GM18907 (cell line): ENCODE results near the gene TRAF4.

Experiments
- ATAC-seq: cut with Tn5 transposase; IDR thresholded peaks from one replicate; pipeline ENCODE4 v1.9.1; 2021; ENCODE audit warnings: mild to moderate bottlenecking, moderate library complexity; ENCODE audit not compliant: unreplicated experiment

The TRAF4 gene

DNA sequence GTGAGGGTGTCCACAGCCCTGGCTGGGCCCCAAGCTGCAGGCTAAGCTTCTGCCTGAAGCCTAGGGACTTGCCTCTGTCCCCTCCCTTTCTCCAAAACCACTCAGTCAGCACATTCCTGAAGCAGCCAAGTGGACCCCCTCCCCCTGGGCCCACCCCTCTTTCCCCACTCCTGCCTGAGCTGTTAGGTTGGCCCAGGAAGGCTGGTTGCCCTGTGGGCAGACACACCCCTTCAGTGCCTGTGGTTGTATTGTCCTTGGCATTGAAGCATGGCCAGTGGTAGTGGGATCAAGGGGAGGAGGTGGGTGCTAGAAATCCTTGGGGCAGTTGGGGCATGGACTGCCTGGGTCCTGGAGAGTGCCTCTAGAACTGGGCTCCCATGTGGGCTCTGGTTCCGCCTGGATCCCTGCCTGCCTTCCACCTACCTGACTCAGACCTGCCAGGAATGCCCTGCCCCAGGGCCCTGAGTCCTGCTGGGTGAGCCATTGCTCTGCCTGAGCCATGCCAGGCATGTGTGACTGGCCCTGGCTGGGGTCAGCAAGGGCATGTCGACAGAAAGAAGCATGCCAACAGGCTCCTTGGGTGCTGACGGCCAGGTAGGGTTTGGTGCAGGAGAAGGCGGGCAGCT lies 2.1 kb downstream of the TRAF4 start:
- ATAC-seq, result no peak

DNA sequence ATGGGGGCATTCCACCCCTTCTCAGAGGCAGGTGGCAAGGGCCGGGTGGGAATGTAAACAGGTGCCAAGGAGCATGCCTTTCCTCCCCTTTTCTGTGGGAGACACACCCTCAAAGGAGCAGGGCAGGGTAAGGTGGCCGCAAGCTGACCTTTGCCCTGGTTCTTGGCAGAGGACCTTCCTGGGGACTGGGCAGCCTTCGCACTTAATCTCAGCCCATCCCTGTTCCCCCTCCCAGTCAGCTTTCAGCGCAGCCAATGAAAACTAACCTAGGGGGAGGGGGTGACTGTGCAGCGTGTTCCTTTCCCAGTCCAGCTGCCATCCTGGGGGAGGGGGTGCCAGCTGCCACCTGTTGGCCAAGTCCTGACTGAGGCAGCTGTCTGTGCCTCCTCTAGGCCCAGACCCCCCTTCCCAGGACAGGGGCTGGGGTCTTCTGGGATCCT lies 2.8 kb downstream of the TRAF4 start:
- no peak for ATAC-seq

DNA sequence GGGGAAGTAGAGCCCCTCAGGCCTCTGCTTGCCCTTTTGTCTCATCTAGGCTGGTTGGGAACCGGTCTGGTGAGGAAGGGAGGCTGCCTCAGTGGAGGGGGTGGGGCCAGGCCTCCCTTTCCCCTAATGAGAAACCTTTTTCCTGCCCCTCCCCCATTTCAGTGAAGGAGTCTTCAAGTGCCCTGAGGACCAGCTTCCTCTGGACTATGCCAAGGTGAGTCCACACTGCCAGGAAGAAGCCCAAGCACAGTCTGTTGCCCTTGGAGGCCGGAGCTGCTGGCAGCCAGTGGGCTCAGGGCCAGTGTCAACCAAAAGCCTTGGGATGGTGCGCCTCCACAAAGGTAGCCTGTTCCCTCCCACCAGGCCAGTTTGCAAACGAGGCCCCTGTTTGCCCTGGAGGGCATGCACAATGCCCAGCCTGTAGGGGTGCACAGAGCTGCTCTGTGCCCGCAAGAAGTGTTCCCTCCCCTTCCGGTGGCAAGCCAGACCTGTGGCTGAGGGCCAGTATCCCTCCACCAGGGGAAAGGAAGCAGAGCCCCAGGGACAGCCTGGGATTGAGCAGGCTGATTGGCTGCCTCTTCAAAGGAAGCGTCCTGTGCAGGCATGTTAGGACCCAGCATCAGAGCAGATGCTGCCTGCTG lies 3.4 kb downstream of the TRAF4 start:
- no peak for ATAC-seq

DNA sequence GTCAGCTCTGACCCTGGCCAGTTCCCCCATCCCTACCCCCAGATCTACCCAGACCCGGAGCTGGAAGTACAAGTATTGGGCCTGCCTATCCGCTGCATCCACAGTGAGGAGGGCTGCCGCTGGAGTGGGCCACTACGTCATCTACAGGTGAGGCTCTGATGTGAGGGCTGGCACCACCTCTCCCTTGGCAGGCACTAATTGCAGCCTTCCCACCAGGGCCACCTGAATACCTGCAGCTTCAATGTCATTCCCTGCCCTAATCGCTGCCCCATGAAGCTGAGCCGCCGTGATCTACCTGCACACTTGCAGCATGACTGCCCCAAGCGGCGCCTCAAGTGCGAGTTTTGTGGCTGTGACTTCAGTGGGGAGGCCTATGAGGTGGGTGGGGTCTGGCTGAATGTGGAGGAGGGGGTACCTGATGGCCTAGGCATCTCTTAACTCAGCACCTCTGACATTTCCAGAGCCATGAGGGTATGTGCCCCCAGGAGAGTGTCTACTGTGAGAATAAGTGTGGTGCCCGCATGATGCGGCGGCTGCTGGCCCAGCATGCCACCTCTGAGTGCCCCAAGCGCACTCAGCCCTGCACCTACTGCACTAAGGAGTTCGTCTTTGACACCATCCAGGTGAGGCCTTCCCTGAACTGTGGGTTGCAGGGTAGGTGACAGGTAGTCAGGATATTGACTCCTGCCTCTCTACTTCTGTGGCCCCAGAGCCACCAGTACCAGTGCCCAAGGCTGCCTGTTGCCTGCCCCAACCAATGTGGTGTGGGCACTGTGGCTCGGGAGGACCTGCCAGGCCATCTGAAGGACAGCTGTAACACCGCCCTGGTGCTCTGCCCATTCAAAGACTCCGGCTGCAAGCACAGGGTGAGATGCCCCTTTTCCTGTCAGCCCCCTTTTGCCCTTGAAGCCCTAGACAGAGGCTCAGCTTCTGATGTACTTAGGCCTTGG lies 4.3 kb downstream of the TRAF4 start:
- ATAC-seq, result no peak

DNA sequence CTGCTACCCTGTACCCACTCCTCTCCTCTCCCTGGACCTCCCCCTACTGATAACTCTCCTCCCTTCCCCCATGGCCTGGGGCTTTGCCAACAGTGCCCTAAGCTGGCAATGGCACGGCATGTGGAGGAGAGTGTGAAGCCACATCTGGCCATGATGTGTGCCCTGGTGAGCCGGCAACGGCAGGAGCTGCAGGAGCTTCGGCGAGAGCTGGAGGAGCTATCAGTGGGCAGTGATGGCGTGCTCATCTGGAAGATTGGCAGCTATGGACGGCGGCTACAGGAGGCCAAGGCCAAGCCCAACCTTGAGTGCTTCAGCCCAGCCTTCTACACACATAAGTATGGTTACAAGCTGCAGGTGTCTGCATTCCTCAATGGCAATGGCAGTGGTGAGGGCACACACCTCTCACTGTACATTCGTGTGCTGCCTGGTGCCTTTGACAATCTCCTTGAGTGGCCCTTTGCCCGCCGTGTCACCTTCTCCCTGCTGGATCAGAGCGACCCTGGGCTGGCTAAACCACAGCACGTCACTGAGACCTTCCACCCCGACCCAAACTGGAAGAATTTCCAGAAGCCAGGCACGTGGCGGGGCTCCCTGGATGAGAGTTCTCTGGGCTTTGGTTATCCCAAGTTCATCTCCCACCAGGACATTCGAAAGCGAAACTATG lies 5.2 kb downstream of the TRAF4 start:
- no peak for ATAC-seq

DNA sequence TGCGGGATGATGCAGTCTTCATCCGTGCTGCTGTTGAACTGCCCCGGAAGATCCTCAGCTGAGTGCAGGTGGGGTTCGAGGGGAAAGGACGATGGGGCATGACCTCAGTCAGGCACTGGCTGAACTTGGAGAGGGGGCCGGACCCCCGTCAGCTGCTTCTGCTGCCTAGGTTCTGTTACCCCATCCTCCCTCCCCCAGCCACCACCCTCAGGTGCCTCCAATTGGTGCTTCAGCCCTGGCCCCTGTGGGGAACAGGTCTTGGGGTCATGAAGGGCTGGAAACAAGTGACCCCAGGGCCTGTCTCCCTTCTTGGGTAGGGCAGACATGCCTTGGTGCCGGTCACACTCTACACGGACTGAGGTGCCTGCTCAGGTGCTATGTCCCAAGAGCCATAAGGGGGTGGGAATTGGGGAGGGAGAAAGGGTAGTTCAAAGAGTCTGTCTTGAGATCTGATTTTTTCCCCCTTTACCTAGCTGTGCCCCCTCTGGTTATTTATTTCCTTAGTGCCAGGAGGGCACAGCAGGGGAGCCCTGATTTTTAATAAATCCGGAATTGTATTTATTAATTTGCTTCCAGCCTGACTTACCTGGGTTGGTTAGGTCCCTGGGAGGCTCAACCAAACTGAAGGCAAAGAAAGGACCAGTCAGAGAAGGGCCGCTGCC lies 5.8 kb downstream of the TRAF4 start:
- no peak for ATAC-seq

DNA sequence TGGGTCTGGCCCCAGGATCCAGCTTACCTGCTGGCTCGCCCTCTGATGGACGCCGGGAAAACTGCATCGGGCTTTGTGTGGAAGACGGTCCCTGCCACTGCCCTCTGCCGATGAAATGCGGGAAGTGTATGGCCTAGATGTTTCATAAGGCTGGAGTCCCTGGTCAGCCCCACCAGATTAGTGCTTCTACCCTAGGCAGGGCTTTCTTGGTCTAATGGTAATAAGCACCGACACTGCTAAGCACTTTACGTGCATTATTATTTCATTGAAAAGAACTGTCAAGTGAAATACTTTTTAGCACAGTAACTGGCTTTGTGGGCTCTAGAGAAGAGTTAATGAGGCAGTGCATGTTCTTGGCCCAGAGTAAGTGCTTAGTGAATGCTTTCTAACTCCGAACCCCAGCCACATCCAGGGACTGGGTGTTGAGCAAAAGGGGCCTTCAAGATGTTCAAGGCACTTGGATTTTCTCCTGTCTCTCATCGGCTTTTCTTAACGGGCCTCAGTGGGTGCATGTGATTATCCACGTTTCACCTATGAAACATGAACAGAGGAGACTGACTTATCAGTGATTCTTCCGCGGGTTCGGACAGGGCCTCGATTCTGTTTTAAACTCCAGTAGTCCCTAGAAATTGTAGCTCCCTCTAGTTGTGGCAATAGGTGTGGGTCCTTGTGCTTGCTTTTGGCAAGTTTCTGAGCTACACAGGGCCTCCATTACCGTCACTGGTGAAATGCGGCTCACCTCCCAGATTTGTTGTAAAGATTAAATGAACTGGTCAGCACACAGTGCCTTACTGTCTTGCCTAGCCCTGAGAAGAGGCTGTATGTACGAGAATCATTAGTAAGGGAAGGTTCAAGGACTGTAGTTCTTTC lies 6.6 kb downstream of the TRAF4 start:
- ATAC-seq, result peak; percentile 67

DNA sequence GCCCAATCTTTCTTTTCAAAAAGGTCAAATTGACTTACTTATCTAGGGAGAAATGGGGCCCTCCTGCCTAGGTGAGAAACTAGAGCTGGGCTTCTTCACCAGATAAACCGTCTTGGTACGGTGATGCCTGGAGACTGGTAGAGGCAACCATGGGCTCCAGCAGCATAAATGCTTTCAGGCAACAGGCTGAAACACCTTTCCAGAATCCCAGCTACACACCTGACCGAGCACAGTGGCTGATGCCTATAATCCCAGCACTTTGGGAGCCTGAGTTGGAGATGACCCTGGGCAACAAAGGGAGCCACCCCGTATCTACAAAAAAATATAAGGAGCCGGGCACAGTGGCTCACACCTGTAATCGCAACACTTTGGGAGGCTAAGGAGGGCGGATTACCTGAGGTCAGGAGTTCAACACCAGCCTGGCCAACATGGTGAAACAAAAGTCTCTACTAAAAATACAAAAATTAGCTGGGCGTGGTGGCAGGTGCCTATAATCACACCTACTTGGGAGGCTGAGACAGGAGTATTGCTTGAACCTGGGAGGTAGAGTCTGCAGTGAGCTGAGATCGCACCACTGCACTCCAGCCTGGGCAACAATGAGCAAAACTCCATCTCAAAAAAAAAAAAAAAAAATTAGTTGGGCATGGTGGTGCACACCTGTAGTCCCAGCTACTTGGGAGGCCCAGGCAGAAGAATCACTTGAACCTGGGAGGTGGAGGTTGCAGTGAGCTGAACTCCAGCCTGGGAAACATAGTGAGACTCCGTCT lies 8.0 kb downstream of the TRAF4 start:
- ATAC-seq, result no peak

DNA sequence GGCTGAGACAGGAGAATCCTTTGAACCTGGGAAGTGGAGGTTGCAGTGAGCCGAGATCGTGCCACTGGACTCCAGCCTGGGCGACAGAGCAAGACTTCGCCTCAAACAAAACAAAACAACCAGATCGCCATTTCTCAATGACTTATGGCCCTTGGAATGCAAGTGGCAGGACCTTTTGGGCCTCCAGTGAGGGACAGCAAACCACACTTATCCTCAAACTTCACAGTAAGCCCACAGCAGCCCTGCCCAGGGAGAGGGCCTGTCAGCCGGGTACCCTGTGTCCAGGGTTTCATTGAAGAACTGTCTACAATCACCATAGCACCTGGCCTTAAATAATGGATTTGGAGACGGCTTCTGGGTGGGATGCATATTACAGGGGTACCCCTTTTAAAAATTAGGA lies 11.7 kb downstream of the TRAF4 start:
- ATAC-seq, result no peak

DNA sequence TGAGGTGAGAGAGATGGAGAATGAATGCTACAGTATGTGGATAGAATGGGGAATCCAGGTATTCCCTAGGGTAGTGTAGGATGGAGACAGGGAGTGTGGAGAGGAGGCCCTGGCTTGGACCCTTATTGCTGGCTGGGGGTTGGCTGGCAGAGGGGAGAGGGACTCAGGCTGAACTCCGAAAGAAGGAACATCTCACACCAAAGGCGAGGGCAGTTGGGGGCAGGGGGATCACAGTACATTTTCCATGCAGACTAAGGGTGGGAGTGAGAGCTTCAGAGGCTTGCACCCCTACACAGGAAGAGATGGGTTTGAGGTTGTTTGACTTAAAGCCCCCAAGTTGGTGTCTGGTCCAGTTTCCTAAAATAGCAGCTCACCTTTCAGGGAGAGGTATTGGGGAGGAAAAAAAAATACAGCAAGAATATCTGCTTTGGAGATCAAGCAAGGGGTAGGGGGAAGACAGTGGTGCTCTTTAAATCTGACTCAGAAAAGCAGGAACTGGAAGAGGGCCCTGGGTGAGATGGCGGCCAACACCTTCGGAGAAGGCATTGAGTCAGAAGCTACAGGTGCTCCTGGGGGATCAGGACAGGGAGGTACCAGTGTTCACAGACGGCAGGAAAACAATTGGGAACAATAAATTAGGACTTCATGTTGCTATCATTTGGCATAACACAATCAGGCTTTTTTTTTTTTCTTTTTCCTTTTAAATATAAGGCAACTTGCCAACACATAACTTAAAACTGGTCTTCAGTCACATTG lies 12.4 kb downstream of the TRAF4 start:
- ATAC-seq, result no peak

DNA sequence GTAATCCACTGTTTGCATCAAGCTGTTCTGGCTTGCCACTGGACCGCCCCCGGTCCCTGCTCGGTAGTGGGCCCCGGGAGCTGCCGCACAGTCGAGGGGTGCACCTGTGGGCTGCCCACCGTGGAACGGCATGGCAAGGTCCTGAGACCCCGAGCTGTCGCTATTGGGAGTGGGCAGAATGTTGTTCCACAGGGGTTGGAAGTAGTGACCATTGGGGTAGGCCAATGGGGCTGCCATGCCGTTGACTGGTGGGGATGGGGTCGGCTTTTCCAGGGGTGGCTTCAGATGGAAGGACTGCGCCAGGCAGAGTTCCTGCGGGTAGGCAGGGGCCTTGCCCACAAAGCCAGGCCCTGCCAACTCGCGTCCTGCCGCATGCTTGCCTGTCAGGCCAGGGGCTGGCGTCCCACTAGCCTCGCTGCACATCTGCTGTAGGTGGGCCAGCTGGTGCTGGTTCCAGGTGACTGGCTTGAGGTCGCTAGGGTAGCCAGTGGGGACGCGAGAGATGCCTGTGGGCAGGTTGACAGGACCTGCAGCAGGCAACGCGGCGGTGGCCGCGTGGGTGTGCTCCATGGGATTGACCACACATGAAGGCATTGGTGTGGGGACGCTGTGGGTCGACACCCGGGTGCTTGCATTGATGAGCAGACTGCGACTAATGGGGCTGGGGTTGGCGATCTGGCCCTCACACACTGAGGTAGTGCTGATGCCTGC lies 14.8 kb downstream of the TRAF4 start:
- no peak for ATAC-seq

DNA sequence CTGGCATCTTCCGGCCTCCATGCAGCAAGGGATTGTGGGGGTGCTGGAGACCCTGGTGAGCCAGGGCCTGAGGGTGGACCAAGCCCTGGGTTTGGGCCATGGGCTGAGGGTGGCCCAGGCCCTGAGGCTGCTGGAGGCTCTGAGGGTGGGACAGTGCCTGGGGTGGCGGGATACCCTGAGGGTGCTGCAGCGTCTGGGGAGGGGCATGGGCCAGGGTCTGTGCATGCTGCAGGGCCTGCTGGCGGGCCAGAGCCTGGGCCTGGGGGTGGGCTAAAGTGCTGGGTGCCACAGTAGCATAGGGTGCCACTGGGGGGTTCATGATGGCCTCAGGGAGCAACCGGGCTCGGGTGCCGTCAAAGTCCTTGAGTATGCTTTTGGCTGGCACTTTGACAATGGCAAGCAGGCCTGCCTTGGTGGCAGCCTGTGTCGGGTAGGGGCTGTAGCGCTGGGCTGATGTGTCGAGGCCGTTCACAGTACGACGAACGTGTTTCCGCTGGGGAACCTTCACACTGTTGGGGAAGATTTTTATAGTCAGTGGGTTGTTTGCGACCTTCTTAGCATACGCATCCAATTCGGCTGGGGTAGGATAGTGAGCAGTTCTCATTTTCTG lies 15.6 kb downstream of the TRAF4 start:
- no peak for ATAC-seq

DNA sequence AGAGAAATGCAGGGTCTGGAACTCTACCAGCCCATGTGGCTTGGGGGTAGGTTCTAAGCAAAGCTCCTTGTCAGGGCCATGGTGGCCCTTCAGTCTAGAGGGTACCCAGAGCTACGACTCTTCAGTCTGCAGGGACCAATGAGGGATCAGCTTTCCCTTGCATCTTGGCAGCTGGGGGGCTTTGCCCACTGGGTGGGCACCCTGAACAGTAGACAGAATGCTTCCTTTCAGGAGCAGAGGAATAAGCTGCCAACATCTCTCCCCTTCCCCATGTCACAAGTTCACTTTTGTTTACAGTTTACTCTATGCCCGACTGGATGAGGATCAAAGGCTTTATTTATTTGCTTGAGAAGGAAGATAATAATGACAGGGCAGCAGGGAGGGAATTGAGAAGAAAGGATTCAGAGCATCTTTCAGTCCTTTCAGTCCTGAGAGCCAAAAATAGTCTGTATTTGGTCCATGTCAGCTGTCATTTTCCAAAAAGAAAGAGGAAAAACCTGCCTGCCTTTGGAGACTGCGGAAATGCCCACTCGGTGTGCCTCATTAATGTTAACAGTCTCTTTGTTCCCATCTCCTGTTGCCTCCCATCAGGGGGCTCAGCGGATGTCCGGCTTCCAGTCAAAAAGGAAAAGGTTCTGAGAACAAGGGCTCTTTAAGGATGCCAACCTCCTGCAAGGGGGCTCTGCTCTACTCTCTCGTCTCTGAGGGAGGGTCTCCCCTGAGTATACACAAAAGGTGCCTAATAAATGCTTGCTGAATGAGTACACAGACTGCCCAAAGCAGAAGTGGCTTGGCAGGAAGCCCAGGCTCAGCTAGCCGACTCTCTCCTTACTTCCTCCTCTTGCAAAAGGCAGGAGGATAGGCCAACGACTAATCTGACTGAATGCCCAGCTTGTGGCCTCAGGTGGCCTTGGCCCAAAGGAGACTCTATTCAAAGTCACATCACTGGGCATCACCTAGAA lies 17.1 kb downstream of the TRAF4 start:
- ATAC-seq, result no peak

DNA sequence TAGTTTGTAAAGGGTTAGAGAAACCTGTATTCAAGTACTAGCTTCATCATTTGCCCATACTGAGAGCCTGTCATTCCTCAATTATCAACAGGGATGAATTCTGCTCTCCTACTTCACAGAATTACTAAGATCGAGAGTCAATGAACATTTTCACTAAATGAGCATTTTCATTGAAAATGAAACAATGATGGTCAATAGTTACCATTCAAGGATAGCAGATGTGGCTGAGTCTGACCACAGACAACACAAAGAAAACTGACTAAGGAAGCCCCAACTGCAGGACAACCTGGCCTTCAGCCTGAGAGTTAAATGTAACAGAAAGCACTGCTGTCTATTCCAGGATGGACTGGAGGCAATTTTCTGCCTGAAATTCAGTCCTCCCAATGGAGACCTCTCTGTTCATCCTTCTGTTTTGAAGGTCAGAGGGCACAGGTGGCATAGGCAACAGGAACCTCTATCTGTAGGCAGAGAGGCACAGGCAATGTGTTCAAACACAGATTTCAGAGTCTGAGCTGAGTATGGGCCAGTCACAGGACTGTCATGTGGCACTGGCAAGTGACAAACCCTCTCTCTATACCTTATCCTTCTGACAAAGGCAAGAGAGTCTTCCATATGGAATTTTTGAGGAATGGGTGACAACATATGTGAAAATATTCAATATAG lies 19.5 kb downstream of the TRAF4 start:
- ATAC-seq, result peak; percentile 54

DNA sequence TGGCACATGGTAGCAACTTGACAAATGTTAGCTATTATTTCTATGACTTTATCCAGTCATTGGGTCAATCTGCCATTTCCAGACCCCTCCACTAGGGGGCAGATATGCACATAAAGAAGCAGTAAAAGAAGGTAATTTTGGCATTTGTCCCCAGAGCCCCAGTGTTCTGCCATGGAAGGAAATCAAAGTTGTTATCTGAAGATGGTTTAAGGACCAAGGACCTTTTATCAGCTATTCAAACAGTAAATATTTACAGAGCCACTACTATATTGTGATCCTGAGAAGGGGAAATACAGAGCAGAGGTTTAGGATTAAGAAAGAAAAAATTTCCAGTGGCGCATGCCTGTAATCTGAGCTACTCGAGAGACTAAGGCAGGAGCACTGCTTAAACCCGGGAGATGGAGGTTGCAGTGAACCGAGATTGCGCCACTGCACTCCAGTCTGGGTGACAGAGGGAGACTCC lies 20.0 kb downstream of the TRAF4 start:
- peak; percentile 43 for ATAC-seq
